ENCODE results near the gene IER5. TPM values are rescaled to one million over a fixed set of nuclear protein-coding genes. Genes with fewer than 3 reads are reported as not detected.
A peak's percentile ranks its signal among the peaks of the same experiment; 100 is the strongest.

The IER5 gene
- total and polyA plus RNA-seq, 9 of the 15 experiments (the other 6 are each of a cell fraction or from before 2014, with no cell fraction given): 2.4 to 32.1 (median 12.0) TPM

GRCh38 chr1:181112071-181112929 is 23.8 kb downstream of the IER5 start (continued):
- no peak for TF ChIP-seq MIER1 (IDR thresholded peaks at IDR 0.05; ENCODE audit: low read depth)
- TF ChIP-seq ZNF586 (CRISPR knock-in tag; conservative IDR thresholded peaks at IDR 0.05): no peak
- no peak for TF ChIP-seq NELFE (IDR thresholded peaks at IDR 0.05; ENCODE audit: insufficient read depth, insufficient read length)
- TF ChIP-seq ZNF57 (CRISPR knock-in tag; IDR thresholded peaks at IDR 0.05): no peak
- TF ChIP-seq LEF1 (IDR thresholded peaks at IDR 0.05): peak; percentile 49; the same call in 1 of the 2 replicates
- peak; percentile 96 for TF ChIP-seq MGA (IDR thresholded peaks at IDR 0.05)
- TF ChIP-seq KAT8 (IDR thresholded peaks at IDR 0.05; ENCODE audit: low read depth): no peak
- TF ChIP-seq BRCA1 (IDR thresholded peaks at IDR 0.05): no peak
- no peak for TF ChIP-seq BRCA1 (CRISPR knock-in tag; IDR thresholded peaks at IDR 0.05)
- TF ChIP-seq SRSF1 (IDR thresholded peaks at IDR 0.05; ENCODE audit: low read depth, low read length): no peak
- TF ChIP-seq PHB2 (IDR thresholded peaks at IDR 0.05; ENCODE audit: low read depth): no peak
- no peak for TF ChIP-seq SMARCB1 (IDR thresholded peaks at IDR 0.05; ENCODE audit: insufficient read length, low read depth)
- TF ChIP-seq CHAMP1 (IDR thresholded peaks at IDR 0.05): no peak
- peak; percentile 91 for TF ChIP-seq L3MBTL2 (IDR thresholded peaks at IDR 0.05)
- no peak for TF ChIP-seq ZNF217 (CRISPR knock-in tag; IDR thresholded peaks at IDR 0.05)
